NCI-H2227 (cell line): Measurements from ENCODE around the gene TSHZ3.

Experiments
- DNase-seq: peaks from one replicate; lab custom pipeline; 2025; ENCODE audit not compliant: unreplicated experiment; lab: John Stamatoyannopoulos, UW

TSHZ3 gene

GRCh38 chr19:31354799-31355664 lies 5.8 kb upstream of the TSHZ3 start:
- DNase-seq, result no peak

- DNase-seq, result no peak
Measured at GRCh38 chr19:31354316-31354715, 5.1 kb upstream of the TSHZ3 start.

- no peak for DNase-seq
Measured at GRCh38 chr19:31353833-31354232, 4.6 kb upstream of the TSHZ3 start.

GRCh38 chr19:31352782-31353651 lies 3.8 kb upstream of the TSHZ3 start:
- DNase-seq, result no peak

GRCh38 chr19:31352296-31352781 lies 3.1 kb upstream of the TSHZ3 start:
- DNase-seq, result no peak

GRCh38 chr19:31351855-31352195 lies 2.6 kb upstream of the TSHZ3 start:
- DNase-seq, result no peak

- DNase-seq, result peak; percentile 64
Measured at GRCh38 chr19:31351056-31351854, 2.0 kb upstream of the TSHZ3 start.

GRCh38 chr19:31350693-31351055 lies 1.4 kb upstream of the TSHZ3 start:
- DNase-seq, result peak; percentile 82

- DNase-seq, result no peak
Measured at GRCh38 chr19:31350033-31350692, 927 bp upstream of the TSHZ3 start.

GRCh38 chr19:31348481-31349159 lies 616 bp downstream of the TSHZ3 start:
- no peak for DNase-seq

- no peak for DNase-seq
Measured at GRCh38 chr19:31347828-31348392, 1.3 kb downstream of the TSHZ3 start.

- no peak for DNase-seq
Measured at GRCh38 chr19:31347354-31347753, 1.9 kb downstream of the TSHZ3 start.

GRCh38 chr19:31346184-31347059 lies 2.8 kb downstream of the TSHZ3 start:
- no peak for DNase-seq

GRCh38 chr19:31344403-31344802 lies 4.8 kb downstream of the TSHZ3 start:
- DNase-seq, result no peak

- DNase-seq, result no peak
Measured at GRCh38 chr19:31342926-31343325, 6.3 kb downstream of the TSHZ3 start.

GRCh38 chr19:31340042-31341025 lies 8.9 kb downstream of the TSHZ3 start:
- no peak for DNase-seq

- DNase-seq, result no peak
Measured at GRCh38 chr19:31339411-31339810, 9.8 kb downstream of the TSHZ3 start.
